ENCODE measurements around the gene UTP4.

- TF ChIP-seq EZH2 (IDR thresholded peaks at IDR 0.05; ENCODE audit: borderline replicate concordance, low read depth, low read length, severe bottlenecking) (no peak), POLR2AphosphoS5 (IDR thresholded peaks at IDR 0.05; ENCODE audit: insufficient read depth, low read depth, low read length) (no peak), MAX (IDR thresholded peaks at IDR 0.05; ENCODE audit: insufficient read depth, insufficient read length) (no peak), CTCF (IDR thresholded peaks at IDR 0.05; ENCODE audit: extremely low read depth in 1 of 2, insufficient read depth in 1 of 2, low read depth in 1 of 2, low read length in 2 of 2) (no peak)
Measured at GRCh38 chr16:69115837-69116236, 16.6 kb upstream of the UTP4 start.

All from endothelial cell of umbilical vein (primary cell).